ENCODE measurements around the gene SLFN5.
"Not testable (repeated sequence)": the region's sequence is repeated elsewhere in the genome, so short reads cannot be mapped to it uniquely, and the experiment has no call there.

The SLFN5 gene

GRCh38 chr17:35242158-35242804 lies 591 bp upstream of the SLFN5 start:
- peak; percentile 91 for DNase-seq (ENCODE audit: low spot score)

- DNase-seq (ENCODE audit: low spot score) = peak; percentile 74
Measured at GRCh38 chr17:35243561-35244340, 879 bp downstream of the SLFN5 start.

DNA sequence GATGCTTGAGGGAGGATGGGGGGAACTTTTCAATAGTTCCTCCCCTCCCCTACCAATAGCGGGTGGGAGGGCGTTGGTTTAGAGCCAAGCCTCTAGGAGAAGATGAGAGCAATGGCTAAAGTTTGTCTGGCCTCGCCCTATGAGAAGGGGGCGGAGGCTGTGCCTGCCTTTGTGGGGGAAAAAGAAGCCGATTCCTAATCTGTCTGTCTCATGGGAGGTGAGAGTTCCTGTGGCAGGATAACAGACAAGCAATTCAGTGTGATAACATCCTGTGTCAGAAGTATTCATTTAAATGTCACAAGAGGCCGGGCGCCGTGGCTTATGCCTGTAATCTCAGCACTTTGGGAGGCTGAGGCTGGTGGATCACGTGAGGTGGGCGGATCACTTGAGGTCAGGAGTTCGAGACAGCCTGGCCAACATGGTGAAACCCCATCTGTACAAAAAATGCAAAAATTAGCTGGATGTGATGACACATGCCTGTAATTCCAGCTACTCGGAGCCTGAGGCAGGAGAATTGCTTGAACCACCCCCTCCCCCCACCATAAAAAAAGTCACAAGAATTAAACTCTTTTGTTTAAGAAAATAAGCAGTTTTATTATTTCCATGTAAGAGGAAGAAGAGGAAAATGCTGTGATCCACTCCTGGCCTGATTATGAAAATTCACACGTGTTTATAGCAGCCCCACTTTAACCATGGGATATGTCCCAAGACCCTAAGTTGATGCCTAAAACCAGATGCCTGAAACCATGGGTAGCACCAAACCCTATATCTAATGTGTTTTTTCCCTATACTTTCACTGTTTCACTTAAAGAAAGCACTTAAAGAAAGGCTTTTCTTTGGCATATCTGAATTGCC lies 1.7 kb downstream of the SLFN5 start:
- DNase-seq (ENCODE audit: low spot score) = peak; percentile 89

GRCh38 chr17:35245196-35245486 lies 2.3 kb downstream of the SLFN5 start:
- DNase-seq (ENCODE audit: low spot score) = peak; percentile 89

DNA sequence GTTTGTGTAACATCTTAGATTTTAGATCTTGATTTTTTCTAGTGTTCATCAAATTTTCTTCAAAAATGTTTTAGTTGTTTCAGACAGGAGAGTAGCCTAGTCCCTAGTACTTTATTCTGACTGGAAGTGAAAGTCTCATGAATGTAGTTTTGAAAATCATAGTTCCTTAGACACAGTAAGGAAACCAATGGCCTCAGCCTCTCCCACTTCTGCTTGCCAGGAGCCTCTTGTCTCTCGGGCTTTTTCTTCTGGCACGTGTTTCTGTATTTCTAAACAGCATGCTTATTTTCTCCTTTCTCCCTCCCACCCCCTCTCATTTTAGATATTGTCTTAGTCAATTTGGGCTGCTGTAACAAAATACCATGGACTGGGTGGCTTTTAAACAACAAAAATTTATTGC lies 9.8 kb downstream of the SLFN5 start:
- no peak for DNase-seq (ENCODE audit: low spot score)

DNA sequence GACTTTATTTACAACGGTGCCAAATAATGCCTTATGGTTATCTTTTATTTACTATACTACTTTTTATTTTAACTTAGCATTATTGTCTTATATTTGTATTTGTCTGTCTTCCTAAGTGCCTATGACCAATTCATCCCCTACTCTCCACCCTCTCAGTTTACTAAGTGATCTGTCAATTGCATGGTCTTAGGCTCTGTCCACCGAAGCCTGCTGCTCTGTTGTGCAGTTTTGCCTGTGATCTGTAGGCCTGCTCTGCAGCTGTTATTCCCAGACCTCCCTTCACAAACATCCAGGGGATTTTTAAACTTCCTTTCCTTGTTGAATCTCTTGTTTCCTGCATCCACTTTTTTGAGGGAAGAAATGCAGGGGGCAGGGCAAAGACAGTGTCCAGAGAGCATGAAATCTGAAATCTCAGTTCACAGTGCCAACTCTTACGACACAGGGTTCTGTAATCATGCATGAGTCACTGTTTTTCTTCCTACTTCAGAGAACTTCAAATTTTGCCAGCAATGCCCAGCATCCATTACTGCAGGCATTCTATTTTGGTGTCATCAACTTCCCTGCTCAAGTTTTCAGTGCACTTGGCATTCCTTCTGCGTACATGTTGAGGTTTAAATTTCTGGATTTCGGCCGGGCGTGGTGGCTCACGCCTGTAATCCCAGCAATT lies 11.4 kb downstream of the SLFN5 start:
- peak; percentile 94 for DNase-seq (ENCODE audit: low spot score)

GRCh38 chr17:35255316-35255715 lies 12.4 kb downstream of the SLFN5 start:
- DNase-seq (ENCODE audit: low spot score) = no peak

GRCh38 chr17:35256629-35257028 lies 13.8 kb downstream of the SLFN5 start:
- DNase-seq (ENCODE audit: low spot score) = peak; percentile 15

DNA sequence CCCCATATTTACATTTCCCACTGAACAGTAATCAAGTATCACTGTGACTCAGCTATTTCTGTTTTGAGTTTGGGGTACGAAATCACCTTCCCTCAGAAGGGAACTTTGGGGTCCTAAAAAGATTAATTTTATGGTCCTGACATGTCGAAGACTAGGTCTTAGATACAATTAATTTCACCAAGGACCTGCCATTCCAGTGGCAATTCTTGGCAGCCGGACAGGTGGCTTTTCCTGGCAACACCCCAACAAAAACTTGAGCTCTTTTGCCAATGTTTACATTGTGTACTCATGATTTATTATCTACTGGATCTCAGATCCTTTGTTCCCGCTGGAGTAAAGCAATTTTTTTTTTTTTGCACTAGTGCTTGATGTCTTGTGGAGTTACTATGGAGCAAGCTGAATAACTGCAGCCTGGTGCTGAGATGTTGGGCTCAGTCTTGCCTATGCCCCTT lies 14.4 kb downstream of the SLFN5 start:
- peak; percentile 67 for DNase-seq (ENCODE audit: low spot score)

DNA sequence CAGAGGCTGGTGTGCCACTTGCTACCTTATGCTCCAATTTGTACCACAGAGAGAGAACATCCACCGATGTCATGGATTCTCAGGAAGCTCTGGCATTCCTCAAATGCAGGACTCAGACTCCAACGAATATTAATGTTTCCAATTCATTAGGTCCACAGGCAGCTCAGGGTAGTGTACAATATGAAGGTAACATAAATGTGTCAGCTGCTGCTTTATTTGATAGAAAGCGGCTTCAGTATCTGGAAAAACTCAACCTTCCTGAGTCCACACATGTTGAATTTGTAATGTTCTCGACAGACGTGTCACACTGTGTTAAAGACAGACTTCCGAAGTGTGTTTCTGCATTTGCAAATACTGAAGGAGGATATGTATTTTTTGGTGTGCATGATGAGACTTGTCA lies 16.1 kb downstream of the SLFN5 start:
- no peak for DNase-seq (ENCODE audit: low spot score)

DNA sequence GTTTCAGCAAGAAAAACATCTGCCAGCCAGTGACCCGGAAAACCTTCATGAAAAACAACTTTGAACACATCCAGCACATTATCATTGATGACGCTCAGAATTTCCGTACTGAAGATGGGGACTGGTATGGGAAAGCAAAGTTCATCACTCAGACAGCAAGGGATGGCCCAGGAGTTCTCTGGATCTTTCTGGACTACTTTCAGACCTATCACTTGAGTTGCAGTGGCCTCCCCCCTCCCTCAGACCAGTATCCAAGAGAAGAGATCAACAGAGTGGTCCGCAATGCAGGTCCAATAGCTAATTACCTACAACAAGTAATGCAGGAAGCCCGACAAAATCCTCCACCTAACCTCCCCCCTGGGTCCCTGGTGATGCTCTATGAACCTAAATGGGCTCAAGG lies 22.2 kb downstream of the SLFN5 start:
- no peak for DNase-seq (ENCODE audit: low spot score)

DNA sequence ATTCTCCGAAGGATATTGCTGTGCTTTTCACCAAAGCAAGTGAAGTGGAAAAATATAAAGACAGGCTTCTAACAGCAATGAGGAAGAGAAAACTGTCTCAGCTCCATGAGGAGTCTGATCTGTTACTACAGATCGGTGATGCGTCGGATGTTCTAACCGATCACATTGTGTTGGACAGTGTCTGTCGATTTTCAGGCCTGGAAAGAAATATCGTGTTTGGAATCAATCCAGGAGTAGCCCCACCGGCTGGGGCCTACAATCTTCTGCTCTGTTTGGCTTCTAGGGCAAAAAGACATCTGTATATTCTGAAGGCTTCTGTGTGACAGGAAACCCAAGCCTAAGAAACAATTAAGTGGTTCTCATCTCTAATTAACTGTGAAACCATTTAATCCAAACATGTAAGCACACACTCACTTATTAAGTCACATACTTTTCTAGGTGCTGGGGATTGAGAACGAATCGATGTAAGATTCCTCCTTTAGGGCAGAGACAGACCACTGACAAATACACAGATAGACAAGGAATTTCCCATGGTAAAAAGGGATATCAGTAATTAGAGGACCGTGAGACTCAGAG lies 22.8 kb downstream of the SLFN5 start:
- DNase-seq (ENCODE audit: low spot score) = no peak

DNA sequence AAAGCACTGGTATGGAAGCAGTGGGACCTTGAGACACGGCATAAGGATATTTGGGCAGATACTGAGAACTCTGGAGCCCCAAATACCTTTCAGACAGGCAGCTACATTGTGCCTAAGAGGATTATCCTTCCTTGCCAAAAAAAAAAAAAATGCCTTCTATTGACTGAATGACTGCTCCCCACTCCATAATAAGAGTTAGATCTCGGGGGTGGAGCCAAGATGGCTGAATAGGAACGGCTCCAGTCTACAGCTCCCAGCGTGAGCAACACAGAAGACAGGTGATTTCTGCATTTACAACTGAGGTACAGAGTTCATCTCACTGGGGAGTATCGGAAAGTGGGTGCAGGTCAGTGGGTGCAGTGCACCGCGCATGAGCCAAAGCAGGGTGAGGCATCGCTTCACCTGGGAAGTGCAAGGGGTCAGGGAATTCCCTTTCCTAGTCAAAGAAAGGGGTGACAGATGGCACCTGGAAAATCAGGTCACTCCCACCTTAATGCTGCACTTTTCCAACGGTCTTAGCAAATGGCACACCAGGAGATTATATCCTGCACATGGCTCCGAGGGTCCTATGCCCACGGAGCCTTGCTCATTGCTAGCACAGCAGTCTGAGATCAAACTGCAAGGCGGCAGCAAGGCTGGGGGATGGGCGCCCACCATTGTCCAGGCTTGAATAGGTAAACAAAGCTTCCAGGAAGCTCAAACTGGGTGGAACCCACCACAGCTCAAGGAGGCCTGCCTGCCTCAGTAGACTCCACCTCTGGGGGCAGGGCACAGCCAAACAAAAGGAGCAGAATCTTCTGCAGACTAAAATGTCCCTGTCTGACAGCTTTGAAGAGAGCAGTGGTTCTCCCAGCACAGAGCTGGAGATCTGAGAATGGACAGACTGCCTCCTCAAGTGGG lies 31.5 kb downstream of the SLFN5 start:
- DNase-seq (ENCODE audit: low spot score) = not testable (repeated sequence)

GRCh38 chr17:35278454-35278853 lies 35.6 kb downstream of the SLFN5 start:
- not testable (repeated sequence) for DNase-seq (ENCODE audit: low spot score)

DNA sequence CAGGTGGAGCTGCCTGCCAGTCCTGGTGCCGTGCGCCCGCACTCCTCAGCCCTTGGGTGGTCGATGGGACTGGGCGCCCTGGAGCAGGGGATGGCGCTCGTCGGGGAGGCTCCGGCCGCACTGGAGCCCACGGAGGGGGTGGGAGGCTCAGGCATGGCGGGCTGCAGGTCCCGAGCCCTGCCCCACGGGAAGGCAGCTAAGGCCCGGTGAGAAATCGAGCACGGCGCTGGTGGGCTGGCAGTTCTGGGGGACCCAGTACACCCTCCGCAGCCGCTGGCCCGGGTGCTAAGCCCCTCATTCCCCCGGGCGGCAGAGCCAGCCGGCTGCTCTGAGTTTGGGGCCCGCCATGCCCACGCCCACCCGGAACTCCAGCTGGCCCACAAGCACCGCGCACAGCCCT lies 36.0 kb downstream of the SLFN5 start:
- DNase-seq (ENCODE audit: low spot score) = not testable (repeated sequence)

- no peak for DNase-seq (ENCODE audit: low spot score)
Measured at GRCh38 chr17:35283767-35284166, 40.9 kb downstream of the SLFN5 start.

- no peak for DNase-seq (ENCODE audit: low spot score)
Measured at GRCh38 chr17:35284955-35285354, 42.1 kb downstream of the SLFN5 start.

GRCh38 chr17:35286120-35286781 lies 43.4 kb downstream of the SLFN5 start:
- no peak for DNase-seq (ENCODE audit: low spot score)

DNA sequence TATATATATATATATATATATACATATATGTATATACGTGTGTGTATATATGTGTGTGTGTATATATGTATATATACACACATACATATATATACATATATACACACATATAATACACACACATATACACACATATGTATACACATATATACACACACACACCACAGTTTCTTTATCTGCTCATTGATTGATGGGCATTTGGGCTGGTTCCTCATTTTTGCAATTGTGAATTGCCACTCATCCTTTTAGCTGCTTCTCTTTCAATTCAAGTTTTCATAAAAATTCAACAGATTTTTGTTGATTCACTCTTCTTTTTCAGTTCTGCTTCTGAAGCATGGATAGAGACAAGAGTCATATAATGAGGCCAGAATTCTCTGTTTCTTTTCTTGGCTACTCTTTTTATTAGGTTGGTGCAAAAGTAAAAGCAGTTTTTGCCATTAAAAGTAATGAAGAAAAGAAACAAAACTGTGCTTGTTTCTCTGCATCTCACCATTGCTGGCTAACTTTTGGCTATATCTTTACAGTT lies 44.5 kb downstream of the SLFN5 start:
- DNase-seq (ENCODE audit: low spot score) = no peak

GRCh38 chr17:35289222-35289621 lies 46.4 kb downstream of the SLFN5 start:
- no peak for DNase-seq (ENCODE audit: low spot score)
